HepG2 (cell line): ENCODE results near the gene SPAG9. TPM values are rescaled to one million over a fixed set of nuclear protein-coding genes. Genes with fewer than 3 reads are reported as not detected.

Source experiments
- AHR ChIP-seq: IDR thresholded peaks from 2 replicates; pipeline ENCODE4 v1.6.1; 2018; ENCODE audit warnings: missing genetic modification reagents, missing compliant biosample characterization
- BCL6 ChIP-seq: IDR thresholded peaks from 2 replicates; pipeline ENCODE4 v1.6.1; 2016; ENCODE audit warnings: missing genetic modification reagents, missing compliant biosample characterization
- BRD4 ChIP-seq: sonication (generic); formaldehyde crosslinking; IDR thresholded peaks from 2 replicates; pipeline ENCODE4 v1.4.0; 2020; ENCODE audit warnings: missing genetic modification reagents
- CEBPB ChIP-seq: IDR thresholded peaks from 2 replicates; pipeline ENCODE4 v1.6.1; 2011; ENCODE audit warnings: low read depth, low read length, improper control_type of control experiment, borderline replicate concordance
- CEBPG ChIP-seq: IDR thresholded peaks from 2 replicates; pipeline ENCODE4 v1.6.1; 2016
- CHCHD3 ChIP-seq: sonication (generic); formaldehyde crosslinking; IDR thresholded peaks from 2 replicates; pipeline ENCODE4 v1.8.0; 2022; ENCODE audit warnings: mild to moderate bottlenecking, missing genetic modification reagents, moderate library complexity
- DBP ChIP-seq: sonication (generic); formaldehyde crosslinking; IDR thresholded peaks from 2 replicates; pipeline ENCODE4 v1.4.0; 2020; ENCODE audit warnings: missing genetic modification reagents; ENCODE audit errors: not compliant biosample characterization
- DNMT3B ChIP-seq: conservative IDR thresholded peaks from 2 replicates; pipeline ENCODE4 v1.6.1; 2016; ENCODE audit warnings: missing biosample characterization, control low read depth
- KDM6A ChIP-seq: IDR thresholded peaks from 2 replicates; pipeline ENCODE4 v1.6.1; 2016; ENCODE audit warnings: low read depth
- KLF6 ChIP-seq: IDR thresholded peaks from 2 replicates; pipeline ENCODE4 v1.8.0; 2016; ENCODE audit warnings: missing biosample characterization, missing genetic modification reagents
- NCOA2 ChIP-seq: sonication (generic); formaldehyde crosslinking; IDR thresholded peaks from 2 replicates; pipeline ENCODE4 v1.8.0; 2022; ENCODE audit warnings: inconsistent platforms
- PAX8 ChIP-seq: sonication (generic); formaldehyde crosslinking; IDR thresholded peaks from 2 replicates; pipeline ENCODE4 v1.8.0; 2022; ENCODE audit warnings: mild to moderate bottlenecking, missing genetic modification reagents, borderline replicate concordance
- PRMT3 ChIP-seq: sonication (generic); formaldehyde crosslinking; IDR thresholded peaks from 2 replicates; pipeline ENCODE4 v1.8.1; 2022; ENCODE audit warnings: low read depth, mild to moderate bottlenecking, moderate library complexity, missing genetic modification reagents, borderline replicate concordance
- RNF2 ChIP-seq: fragments of 450-650 bp; conservative IDR thresholded peaks from 2 replicates; pipeline ENCODE4 v1.6.1; 2016; ENCODE audit warnings: low read depth
- SMAD9 ChIP-seq: sonication (generic); formaldehyde crosslinking; IDR thresholded peaks from 2 replicates; pipeline ENCODE4 v1.5.1; 2020; ENCODE audit warnings: mild to moderate bottlenecking, missing genetic modification reagents
- SP140L ChIP-seq: sonication (generic); formaldehyde crosslinking; IDR thresholded peaks from 2 replicates; pipeline ENCODE4 v1.4.0; 2020; ENCODE audit warnings: missing genetic modification reagents, borderline replicate concordance
- TCF7L2 ChIP-seq: IDR thresholded peaks from 2 replicates; pipeline ENCODE4 v1.6.1; 2011; ENCODE audit warnings: mild to moderate bottlenecking, low read depth, low read length, moderate library complexity
- ZBTB42 ChIP-seq: sonication (generic); formaldehyde crosslinking; IDR thresholded peaks from 2 replicates; pipeline ENCODE4 v1.5.0; 2020; ENCODE audit warnings: mild to moderate bottlenecking, missing genetic modification reagents
- ZBTB43 ChIP-seq: sonication (generic); formaldehyde crosslinking; conservative IDR thresholded peaks from 2 replicates; pipeline ENCODE4 v1.4.0; 2020; ENCODE audit warnings: missing genetic modification reagents
- ZNF20 ChIP-seq: sonication (generic); formaldehyde crosslinking; IDR thresholded peaks from 2 replicates; pipeline ENCODE4 v1.4.0; 2020; ENCODE audit warnings: mild to moderate bottlenecking, moderate library complexity, missing genetic modification reagents
- ZNF317 ChIP-seq: sonication (generic); formaldehyde crosslinking; IDR thresholded peaks from 2 replicates; pipeline ENCODE4 v1.5.0; 2020; ENCODE audit warnings: mild to moderate bottlenecking, missing genetic modification reagents
- ZNF34 ChIP-seq: sonication (generic); formaldehyde crosslinking; IDR thresholded peaks from 2 replicates; pipeline ENCODE4 v1.4.0; 2020; ENCODE audit warnings: mild to moderate bottlenecking, missing genetic modification reagents, borderline replicate concordance
- ZNF451 ChIP-seq: sonication (generic); formaldehyde crosslinking; IDR thresholded peaks from 2 replicates; pipeline ENCODE4 v1.5.0; 2020; ENCODE audit warnings: mild to moderate bottlenecking, missing genetic modification reagents
- ZNF703 ChIP-seq: sonication (generic); formaldehyde crosslinking; IDR thresholded peaks from 2 replicates; pipeline ENCODE4 v1.5.1; 2020; ENCODE audit warnings: missing genetic modification reagents, mild to moderate bottlenecking, moderate library complexity, borderline replicate concordance
- ZNF766 ChIP-seq: sonication (generic); formaldehyde crosslinking; IDR thresholded peaks from 2 replicates; pipeline ENCODE4 v1.5.0; 2020; ENCODE audit warnings: missing genetic modification reagents, borderline replicate concordance
- ZNF788 ChIP-seq: sonication (generic); formaldehyde crosslinking; IDR thresholded peaks from 2 replicates; pipeline ENCODE4 v1.5.0; 2020; ENCODE audit warnings: mild to moderate bottlenecking, missing genetic modification reagents, borderline replicate concordance
- ZNF878 ChIP-seq: sonication (generic); formaldehyde crosslinking; IDR thresholded peaks from 2 replicates; pipeline ENCODE4 v1.8.1; 2023; ENCODE audit warnings: mild to moderate bottlenecking, missing genetic modification reagents, moderate library complexity
- ZSCAN21 ChIP-seq: sonication (generic); formaldehyde crosslinking; IDR thresholded peaks from 2 replicates; pipeline ENCODE4 v1.8.0; 2022; ENCODE audit warnings: mild to moderate bottlenecking, missing genetic modification reagents, moderate library complexity, borderline replicate concordance
- polyA plus RNA-seq, 8 experiments: library from polyadenylated mRNA; depleted of rRNA in 3 of 8; stranded (reverse) in 7 of 8; unstranded in 1 of 8; fragments of >200 nt; fragmentation: Illumina TruSeq in 4 of 8; extraction: Trizol in 4 of 8; gene quantifications; 2 replicates each; pipeline versions ENCODE4 v1.2.1 to v1.2.3, GENCODE V29; 2011 to 2016; ENCODE audit warnings: low read depth in 4 of 8, missing spikeins in 1 of 8, mixed read lengths in 1 of 8; ENCODE audit not compliant: insufficient read depth in 1 of 8
- total RNA-seq, 5 experiments: library from RNA; depleted of rRNA; stranded (reverse); fragments of >200 nt; fragmentation: Illumina TruSeq; extraction: Trizol; gene quantifications; 2 replicates each; pipeline ENCODE4 v1.2.3, GENCODE V29; 2016; ENCODE audit warnings: low read depth in 1 of 5
- TF ChIP-seq, protein P1 (sequence below): IDR thresholded peaks from 2 replicates; pipeline ENCODE4 v1.6.1; 2018; ENCODE audit warnings: missing genetic modification reagents, mild to moderate bottlenecking, missing compliant biosample characterization

Gene SPAG9
- total and polyA plus RNA-seq, 2 of the 13 experiments (the other 11 are each of a cell fraction or from before 2014, with no cell fraction given), result 43.2 to 78.6 TPM

DNA sequence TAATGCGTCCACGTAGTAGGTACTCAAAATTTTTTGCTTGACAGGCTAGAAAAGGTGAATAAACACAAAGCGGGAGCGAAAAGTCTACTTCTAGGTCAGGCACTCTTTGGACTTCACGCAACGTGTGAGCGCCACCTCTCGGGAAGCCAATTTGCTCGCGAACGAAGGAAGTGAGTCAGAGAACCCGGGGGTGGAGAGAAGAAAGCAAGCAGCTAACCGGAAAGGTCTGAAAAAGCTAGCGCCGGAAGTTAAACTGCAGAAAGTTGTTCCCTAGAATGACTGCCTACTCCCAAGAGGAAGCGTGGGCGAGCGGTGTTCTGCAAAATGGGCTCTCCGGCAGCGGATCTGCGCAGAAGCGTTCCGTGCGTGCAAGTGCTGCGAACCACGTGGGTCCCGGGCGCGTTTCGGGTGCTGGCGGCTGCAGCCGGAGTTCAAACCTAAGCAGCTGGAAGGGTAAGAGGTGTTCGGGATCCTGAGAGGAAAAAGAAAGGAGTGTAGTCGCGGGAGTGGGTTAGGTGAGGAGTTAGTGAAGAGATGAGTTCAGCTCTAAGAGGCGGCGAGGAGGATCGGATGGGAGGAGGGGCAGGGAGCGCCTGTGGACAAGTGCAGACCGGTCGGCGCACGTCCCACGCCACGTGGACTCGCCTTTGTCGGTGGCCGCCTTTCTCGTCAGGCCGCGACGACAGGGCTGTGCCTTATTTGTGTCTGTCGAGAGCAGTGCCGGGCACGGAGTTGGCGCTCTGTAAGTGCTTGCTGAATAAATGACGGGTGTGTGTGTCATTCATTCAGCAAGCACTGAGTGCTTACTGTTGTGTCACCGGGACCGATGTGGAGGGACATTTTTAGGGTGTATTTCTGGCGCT, 32.8 kb upstream of the SPAG9 start, which contains the start of gene NME1 (continued):
- TF ChIP-seq AHR (CRISPR knock-in tag), result peak; percentile 100
- TF ChIP-seq ZNF317 (CRISPR knock-in tag), result peak; percentile 89; the same call in 1 of the 2 replicates
- TF ChIP-seq CHCHD3 (CRISPR knock-in tag), result peak; percentile 96
- peak; percentile 73 for TF ChIP-seq DNMT3B
- TF ChIP-seq SP140L (CRISPR knock-in tag), result peak; percentile 98
- TF ChIP-seq TCF7L2, result no peak
- peak; percentile 97 for TF ChIP-seq ZNF451
- no peak for TF ChIP-seq SMAD9 (CRISPR knock-in tag)
- no peak for TF ChIP-seq DBP (CRISPR knock-in tag)
- peak; percentile 18; the same call in 1 of the 2 replicates for TF ChIP-seq PRMT3 (CRISPR knock-in tag)
- TF ChIP-seq RNF2, result peak; percentile 79; the same call in 1 of the 2 replicates
- TF ChIP-seq ZNF788 (CRISPR knock-in tag), result peak; percentile 100
- no peak for TF ChIP-seq KDM6A (CRISPR knock-in tag)
- TF ChIP-seq ZNF703 (CRISPR knock-in tag), result no peak
- no peak for TF ChIP-seq ZNF20 (CRISPR knock-in tag)
- peak; percentile 47; the same call in 1 of the 2 replicates for TF ChIP-seq ZBTB42
- peak; percentile 91; the same call in 1 of the 2 replicates for TF ChIP-seq PAX8 (CRISPR knock-in tag)
- peak; percentile 62 for TF ChIP-seq BCL6 (CRISPR knock-in tag)
- TF ChIP-seq, protein P1, sequence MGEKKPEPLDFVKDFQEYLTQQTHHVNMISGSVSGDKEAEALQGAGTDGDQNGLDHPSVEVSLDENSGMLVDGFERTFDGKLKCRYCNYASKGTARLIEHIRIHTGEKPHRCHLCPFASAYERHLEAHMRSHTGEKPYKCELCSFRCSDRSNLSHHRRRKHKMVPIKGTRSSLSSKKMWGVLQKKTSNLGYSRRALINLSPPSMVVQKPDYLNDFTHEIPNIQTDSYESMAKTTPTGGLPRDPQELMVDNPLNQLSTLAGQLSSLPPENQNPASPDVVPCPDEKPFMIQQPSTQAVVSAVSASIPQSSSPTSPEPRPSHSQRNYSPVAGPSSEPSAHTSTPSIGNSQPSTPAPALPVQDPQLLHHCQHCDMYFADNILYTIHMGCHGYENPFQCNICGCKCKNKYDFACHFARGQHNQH (CRISPR knock-in tag), result peak; percentile 100
- peak; percentile 87 for TF ChIP-seq NCOA2 (CRISPR knock-in tag)
- TF ChIP-seq BRD4, result peak; percentile 99
- peak; percentile 78 for TF ChIP-seq CEBPG (CRISPR knock-in tag)
- no peak for TF ChIP-seq CEBPB
- peak; percentile 99 for TF ChIP-seq ZNF766 (CRISPR knock-in tag)
- TF ChIP-seq ZBTB43, result peak; percentile 84
- peak; percentile 99 for TF ChIP-seq KLF6 (CRISPR knock-in tag)
- TF ChIP-seq ZNF878 (CRISPR knock-in tag), result peak; percentile 62; the same call in 1 of the 2 replicates
- TF ChIP-seq ZSCAN21 (CRISPR knock-in tag), result peak; percentile 95
- peak; percentile 100 for TF ChIP-seq ZNF34 (CRISPR knock-in tag)
